GM18502 (cell line): ENCODE measurements around the gene CDH7.

Source experiments
- ATAC-seq: cut with Tn5 transposase; IDR thresholded peaks from one replicate; pipeline ENCODE4 v1.9.1; 2021; ENCODE audit warnings: mild to moderate bottlenecking; ENCODE audit not compliant: unreplicated experiment, poor library complexity

The CDH7 gene

GRCh38 chr18:65897292-65897691 lies 146.5 kb downstream of the CDH7 start:
- no peak for ATAC-seq

- no peak for ATAC-seq
Measured at GRCh38 chr18:65901522-65901921, 150.7 kb downstream of the CDH7 start.

- ATAC-seq = no peak
Measured at GRCh38 chr18:65906621-65907034, 155.8 kb downstream of the CDH7 start.

GRCh38 chr18:65907281-65907680 lies 156.5 kb downstream of the CDH7 start:
- no peak for ATAC-seq

GRCh38 chr18:65919018-65919417 lies 168.2 kb downstream of the CDH7 start:
- ATAC-seq = no peak

GRCh38 chr18:65919663-65920062 lies 168.9 kb downstream of the CDH7 start:
- ATAC-seq = no peak

GRCh38 chr18:65922103-65922502 lies 171.3 kb downstream of the CDH7 start:
- no peak for ATAC-seq

GRCh38 chr18:65924904-65925303 lies 174.1 kb downstream of the CDH7 start:
- no peak for ATAC-seq

- no peak for ATAC-seq
Measured at GRCh38 chr18:65934874-65935273, 184.1 kb downstream of the CDH7 start.

GRCh38 chr18:65936678-65937077 lies 185.9 kb downstream of the CDH7 start:
- ATAC-seq = no peak

- no peak for ATAC-seq
Measured at GRCh38 chr18:65937180-65937579, 186.4 kb downstream of the CDH7 start.

- ATAC-seq = peak; percentile 95
Measured at GRCh38 chr18:65938592-65939372, 188.0 kb downstream of the CDH7 start.
